Stimulated activated CD4-positive, alpha-beta T cell treated with anti-CD3 and anti-CD28 coated beads, Interleukin-15, amount 100 ng/mL, for 48 hours (primary cell): ENCODE results near the gene LILRA2.
"Not testable (repeated sequence)": the region's sequence is repeated elsewhere in the genome, so short reads cannot be mapped to it uniquely, and the experiment has no call there.

ENCODE experiments used
- DNase-seq, 2 donors: peaks; one replicate each; pipeline ENCODE4 v3.0.0-alpha.2; 2020; ENCODE audit warnings: low read depth in 2 of 2

LILRA2 gene

GRCh38 chr19:54571715-54572615 lies 1.6 kb upstream of the LILRA2 start:
- not testable (repeated sequence) for DNase-seq

GRCh38 chr19:54572696-54573311 lies 786 bp upstream of the LILRA2 start:
- no peak for DNase-seq

- DNase-seq: no peak
Observed at GRCh38 chr19:54574051-54574450, 461 bp downstream of the LILRA2 start.

- no peak for DNase-seq
Observed at GRCh38 chr19:54574527-54575056, 1.0 kb downstream of the LILRA2 start.

GRCh38 chr19:54575205-54575604 lies 1.6 kb downstream of the LILRA2 start:
- DNase-seq: not testable (repeated sequence)

- no peak for DNase-seq
Observed at GRCh38 chr19:54576411-54576976, 2.9 kb downstream of the LILRA2 start.

- no peak for DNase-seq
Observed at GRCh38 chr19:54577334-54577733, 3.7 kb downstream of the LILRA2 start.

- not testable (repeated sequence) for DNase-seq
Observed at GRCh38 chr19:54578268-54578667, 4.7 kb downstream of the LILRA2 start.

- no peak for DNase-seq
Observed at GRCh38 chr19:54586397-54586796, 12.8 kb downstream of the LILRA2 start.

- DNase-seq: no peak
Observed at GRCh38 chr19:54587026-54587425, 13.4 kb downstream of the LILRA2 start.

- DNase-seq: not testable (repeated sequence)
Observed at GRCh38 chr19:54593445-54593844, 19.9 kb downstream of the LILRA2 start, which contains the start of gene LILRA1. LILRA1 (plus strand) TSS chr19:54593632; CDS start chr19:54594245, 613 bp downstream.

- not testable (repeated sequence) for DNase-seq
Observed at GRCh38 chr19:54593931-54594626, 20.5 kb downstream of the LILRA2 start.

- DNase-seq: no peak
Observed at GRCh38 chr19:54594737-54595136, 21.1 kb downstream of the LILRA2 start.

GRCh38 chr19:54595680-54596436 lies 22.3 kb downstream of the LILRA2 start:
- DNase-seq: not testable (repeated sequence)

GRCh38 chr19:54600212-54600611 lies 26.6 kb downstream of the LILRA2 start:
- no peak for DNase-seq

- DNase-seq: no peak
Observed at GRCh38 chr19:54606230-54606629, 32.6 kb downstream of the LILRA2 start.

- no peak for DNase-seq
Observed at GRCh38 chr19:54606891-54607784, 33.5 kb downstream of the LILRA2 start.

GRCh38 chr19:54607785-54608150 lies 34.2 kb downstream of the LILRA2 start:
- no peak for DNase-seq

GRCh38 chr19:54608205-54608604 lies 34.6 kb downstream of the LILRA2 start:
- DNase-seq: no peak

GRCh38 chr19:54608792-54609191 lies 35.2 kb downstream of the LILRA2 start:
- no peak for DNase-seq
